GM18498 (cell line): ENCODE measurements around the gene RIMS4.

ENCODE experiments used
- ATAC-seq: cut with Tn5 transposase; IDR thresholded peaks from one replicate; pipeline ENCODE4 v1.9.1; 2021; ENCODE audit warnings: mild to moderate bottlenecking, moderate library complexity; ENCODE audit not compliant: unreplicated experiment

The RIMS4 gene

DNA sequence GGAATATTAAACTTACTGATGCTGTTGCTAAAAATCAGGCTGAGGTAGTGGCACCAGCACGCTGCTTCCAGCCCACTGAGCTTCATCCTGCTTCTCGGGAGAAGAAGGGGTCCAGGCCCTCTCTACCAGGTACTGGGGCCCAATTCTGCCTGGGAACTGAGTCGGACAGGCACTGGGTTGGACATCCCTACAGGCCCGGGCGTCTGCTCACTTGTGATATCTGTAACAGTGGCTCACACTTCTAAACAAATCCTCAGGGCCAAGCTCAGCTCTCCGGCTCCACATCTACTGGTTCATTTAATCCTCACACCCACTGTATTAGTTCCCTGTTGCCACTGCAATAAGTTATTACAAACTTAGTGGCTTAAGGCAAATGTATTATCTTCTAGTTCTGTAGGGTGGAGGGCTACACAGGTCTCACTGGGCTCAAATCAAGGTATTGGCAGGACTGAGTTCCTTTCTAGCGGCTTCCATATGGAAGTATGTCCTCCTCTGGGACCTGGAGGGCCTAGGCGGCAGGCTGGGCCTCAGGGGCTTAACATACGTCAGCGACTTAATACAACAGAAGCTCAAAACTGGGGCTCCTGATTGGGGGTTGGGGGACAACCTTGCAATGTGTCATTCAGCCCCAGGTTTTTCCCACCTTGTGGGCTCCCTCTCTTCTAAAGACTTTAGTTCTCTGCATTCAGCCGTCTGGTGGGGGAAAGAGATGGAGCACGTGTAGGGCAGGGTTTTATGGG lies 66.3 kb downstream of the RIMS4 start:
- ATAC-seq = no peak

DNA sequence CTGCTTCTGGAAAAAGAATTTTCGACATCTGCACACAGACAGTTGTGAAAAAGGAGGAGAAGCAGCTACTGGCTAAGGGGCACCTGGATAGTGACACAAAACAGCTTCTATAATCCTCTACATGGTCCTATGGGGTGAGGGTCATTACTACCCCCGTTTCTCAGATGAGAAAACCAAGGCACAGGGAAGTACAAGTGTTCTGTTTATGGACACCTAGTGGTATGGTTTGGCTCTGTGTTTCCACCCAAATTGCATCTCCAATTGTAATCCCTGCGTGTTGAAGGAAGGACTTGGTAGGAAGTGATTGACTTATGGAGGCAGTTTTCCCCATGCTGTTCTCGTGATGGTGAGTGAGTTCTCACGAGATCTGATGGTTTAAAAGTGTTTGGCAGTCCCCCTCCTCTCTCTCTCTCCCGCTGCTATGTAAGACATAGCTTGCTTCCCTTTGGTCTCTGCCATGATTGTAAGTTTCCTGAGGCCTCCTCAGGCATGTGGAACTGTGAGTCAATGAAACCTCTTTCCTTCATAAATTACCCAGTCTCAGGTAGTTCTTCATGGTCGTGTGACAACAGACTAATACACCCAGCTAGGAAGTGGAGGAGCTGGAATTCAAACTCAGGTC lies 67.2 kb downstream of the RIMS4 start:
- ATAC-seq = no peak

DNA sequence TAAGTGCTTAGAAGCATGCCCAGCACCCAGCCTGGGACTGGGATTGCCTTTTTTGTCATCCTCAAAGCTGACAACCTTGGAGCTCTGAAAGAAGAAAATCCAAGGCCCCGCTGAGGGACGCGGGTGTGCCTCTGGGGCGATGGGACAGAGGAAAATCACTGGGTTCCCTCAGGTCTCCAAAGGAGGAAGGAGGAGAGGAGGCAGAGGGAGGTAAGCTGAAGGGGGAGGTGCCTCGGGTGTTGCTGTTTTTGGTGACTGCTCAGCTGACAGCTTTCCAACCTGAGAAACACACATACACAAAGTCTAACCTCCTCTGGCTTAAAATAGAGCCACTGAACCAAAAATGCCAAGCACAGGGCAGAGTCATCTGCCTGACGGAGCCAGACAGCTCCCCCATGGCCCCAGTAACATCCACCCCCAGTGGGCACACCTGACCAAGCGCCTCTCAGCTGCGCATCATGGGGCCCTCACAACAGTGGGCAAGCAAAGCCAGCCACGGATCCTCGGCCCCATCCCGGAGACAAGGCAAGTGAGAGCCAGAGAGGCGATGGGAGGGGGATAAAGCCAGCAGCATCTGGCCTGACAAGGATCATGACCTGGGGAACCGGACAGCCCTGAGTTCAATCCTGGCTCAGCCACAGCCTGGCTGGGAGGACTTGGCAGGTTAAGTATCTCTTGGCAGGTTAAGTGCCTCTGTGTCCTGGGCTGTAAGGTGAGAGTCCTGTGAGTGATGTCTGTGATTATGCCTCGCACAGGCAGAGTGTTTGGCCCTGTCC lies 67.9 kb downstream of the RIMS4 start:
- no peak for ATAC-seq

DNA sequence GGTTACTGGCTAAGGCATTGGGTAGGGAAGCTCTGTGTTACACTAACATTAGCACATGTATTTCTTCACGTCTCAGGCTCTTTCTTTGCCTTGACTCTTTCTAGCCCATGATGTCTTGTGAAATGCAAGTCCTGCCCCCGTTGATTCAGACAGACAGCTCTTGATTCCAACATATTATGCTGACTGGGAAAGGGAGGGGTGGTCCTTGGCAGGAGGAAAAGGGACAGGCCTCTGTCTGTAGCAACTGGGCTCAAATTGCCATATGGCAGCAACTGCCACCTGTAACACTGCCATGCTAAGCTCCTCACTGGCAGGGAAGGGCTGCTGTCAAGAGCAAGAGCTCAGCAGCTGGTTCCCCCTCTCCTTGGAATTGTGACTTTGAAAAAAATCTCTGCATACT lies 70.4 kb downstream of the RIMS4 start:
- ATAC-seq = no peak

DNA sequence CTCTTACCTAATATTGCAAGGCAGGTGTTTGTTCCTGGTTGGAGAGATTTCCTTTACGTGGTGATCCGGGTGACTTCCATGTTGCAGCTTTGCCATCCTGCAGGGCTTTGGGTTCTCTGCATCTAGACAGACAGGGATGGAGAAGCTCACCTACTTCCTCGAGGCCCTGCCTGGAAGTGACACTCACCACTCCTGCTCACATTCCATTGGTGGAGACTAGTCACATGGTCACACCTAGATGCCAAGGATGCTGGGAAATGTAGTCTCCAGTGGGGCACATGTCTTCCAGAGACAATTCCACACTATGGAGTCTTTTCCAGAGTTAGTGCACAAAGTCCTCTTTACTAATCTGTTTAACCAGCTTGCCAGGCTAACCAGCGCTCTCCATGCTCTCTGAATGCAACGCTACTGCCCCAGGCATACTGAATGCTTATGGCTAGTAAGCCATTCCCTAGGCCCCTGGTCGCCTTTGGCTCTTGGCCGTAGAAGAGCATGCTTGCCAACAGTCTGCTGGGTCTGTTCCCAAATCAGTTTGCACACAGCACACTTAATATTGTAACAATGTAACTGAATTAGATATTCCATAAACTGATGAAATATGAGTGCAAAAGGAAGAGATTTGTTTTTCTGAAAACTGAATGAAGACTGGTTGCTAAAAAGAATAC lies 71.4 kb downstream of the RIMS4 start:
- ATAC-seq = peak; percentile 47

DNA sequence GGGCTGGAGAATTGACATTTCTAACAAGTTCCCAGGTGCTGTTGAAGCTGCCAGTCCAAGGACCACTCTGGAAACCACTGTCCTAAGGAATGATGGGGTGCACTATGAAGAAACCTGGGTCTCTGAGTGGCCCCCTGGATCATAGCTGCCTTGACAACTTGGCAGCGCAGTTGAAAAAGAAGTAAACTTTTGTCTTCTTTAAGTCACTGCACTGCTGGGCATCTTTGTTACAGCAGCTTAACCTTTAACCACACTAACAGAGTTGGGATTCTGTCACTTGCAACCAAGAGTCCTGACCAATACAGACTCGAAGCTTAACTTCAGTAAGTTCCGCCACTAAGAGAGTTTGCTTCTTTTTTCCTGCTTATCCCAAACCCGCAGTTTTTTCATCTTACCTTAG lies 73.2 kb downstream of the RIMS4 start:
- ATAC-seq = no peak

DNA sequence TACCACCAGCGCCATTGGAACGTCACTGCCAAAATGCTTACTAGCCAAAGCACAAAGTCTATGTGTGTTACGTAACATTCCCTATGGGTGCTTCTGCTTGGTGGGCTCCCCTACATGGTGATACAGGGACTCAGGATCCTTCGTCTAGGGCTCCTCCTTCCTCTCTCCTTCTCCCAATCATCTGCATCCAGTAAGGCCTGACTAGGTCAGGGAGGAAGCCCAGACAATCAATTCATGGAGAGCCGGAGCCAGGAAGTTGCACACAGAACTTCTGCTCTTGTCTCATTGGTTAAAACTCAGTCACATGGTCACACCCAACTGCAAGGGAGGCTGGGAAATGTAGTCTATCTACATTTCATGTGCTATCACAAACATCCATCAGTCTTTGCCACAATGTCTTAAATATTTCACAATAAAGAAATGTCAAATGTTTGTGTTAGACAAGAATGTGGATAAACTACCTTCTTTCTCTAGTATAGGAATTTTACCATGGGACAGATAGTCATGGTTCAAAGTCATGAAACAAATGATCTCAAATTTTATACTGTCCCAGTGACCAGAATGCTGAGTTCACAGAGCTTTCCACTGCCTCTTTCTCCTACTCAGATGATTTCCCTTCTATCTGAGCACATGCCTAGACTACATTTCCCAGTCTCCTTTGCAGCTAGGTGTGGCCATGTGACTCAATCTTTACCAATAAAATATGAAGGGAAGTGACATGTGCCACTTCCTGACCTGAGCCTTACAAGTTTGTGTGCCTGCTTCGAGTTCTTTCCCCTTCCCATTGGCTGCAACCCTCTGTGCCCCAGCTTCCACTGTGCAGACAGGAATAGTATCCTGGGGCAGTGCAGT lies 74.0 kb downstream of the RIMS4 start:
- ATAC-seq = no peak

DNA sequence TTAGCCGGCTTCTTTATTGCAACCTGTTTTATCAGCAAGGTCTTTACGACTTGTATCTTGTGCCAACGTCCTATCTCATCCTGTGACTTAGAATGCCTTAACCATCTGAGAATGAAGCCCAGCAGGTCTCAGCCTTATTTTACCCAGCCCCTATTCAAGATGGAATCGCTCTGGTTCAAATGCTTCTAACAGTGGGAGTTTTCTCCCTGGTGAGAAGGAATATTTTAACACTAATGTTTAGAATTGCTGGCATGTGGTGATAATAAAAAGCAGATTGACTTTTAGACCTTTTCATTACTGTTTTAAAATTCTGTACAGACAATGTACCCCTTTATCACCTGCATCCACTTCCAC lies 74.6 kb downstream of the RIMS4 start:
- no peak for ATAC-seq

DNA sequence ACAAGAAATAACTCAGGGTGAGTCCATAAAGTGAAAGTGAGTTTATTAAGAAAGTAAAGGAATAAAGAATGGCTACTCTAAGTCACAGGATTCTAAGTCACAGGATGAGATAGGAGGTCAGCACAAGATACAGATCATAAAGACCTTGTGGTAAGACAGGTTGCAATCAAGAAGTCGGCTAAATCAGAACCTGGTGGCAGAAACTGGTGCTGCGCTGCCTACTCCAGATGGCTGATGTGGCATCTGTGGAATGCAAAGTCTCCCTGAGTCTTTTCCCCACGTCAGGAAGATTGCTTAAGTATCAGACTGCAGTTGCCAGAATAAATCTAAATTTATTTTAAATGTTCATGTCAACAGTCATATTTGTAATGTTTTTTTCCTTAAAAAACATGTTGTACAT lies 75.4 kb downstream of the RIMS4 start:
- ATAC-seq = no peak

DNA sequence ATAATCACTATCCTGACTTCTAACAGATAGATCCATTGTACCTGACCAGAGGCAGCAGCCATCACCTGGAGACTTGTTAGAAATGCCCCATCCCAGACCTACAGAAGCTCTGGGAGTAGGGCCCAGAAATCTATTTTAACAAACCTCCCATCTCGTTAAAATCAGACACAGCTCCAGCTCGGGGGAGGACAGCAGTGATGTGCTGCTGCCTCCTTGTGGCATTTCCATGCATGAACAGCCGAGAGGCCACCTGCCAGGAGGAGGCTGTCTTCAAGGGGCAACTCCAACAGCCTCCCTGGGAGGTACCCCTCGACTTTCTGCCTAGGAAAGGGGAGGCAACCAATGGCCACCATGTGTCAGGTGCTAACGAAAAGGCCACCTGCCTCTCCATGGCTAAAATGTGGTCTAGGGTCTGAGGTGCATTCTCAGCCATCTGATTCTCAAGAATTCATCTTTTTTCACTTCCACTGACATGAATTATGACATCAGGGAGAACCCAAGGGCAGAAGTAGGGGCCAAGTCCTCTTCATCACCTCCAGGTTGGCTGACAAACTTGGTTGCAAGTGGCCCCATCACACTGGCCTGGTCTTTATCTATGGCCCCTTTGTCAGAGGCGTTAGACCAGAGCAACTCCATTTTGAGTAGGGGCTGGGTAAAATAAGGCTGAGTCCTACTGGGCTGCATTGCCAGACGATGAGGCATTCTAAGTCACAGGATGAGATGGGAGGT lies 76.8 kb downstream of the RIMS4 start:
- ATAC-seq = peak; percentile 60

DNA sequence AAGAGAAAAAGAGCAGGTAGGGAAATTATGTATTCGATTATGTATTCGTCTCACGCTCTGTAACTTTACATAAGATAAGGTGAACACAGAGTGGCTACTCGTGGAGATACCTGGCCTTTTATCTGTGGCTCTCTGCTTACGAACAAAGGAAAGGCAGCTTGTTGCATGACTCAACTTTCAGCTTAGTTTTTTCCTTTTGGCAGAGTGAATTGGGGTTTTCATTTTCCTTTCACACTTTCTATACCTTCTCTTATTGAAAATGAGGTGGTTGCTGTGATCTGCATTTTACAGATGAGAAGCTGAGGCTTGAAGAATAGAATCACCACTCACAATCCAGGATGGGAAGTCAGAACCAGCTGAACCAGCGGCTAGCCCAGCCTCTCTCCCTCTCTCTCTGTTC lies 78.0 kb downstream of the RIMS4 start:
- ATAC-seq = no peak

DNA sequence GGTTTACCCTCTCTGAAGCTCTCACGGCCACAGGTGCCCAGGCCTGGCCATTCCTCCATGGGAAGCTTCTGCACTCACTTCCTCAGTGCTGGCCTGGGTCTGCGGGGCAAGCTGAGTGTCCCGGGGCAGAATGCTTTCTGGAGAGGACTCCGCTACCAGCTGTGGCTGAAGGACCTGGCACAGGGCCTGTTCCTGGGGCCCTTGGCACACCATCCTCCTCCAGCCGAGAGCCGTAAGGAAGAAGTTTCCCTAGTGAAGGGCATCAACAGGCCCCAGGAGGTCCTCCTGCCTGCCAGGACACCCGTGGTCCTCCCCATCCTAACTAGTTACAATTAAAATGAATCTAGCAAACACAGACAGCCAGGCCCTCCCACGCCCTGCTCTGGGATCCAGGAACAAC lies 78.7 kb downstream of the RIMS4 start:
- ATAC-seq = no peak

DNA sequence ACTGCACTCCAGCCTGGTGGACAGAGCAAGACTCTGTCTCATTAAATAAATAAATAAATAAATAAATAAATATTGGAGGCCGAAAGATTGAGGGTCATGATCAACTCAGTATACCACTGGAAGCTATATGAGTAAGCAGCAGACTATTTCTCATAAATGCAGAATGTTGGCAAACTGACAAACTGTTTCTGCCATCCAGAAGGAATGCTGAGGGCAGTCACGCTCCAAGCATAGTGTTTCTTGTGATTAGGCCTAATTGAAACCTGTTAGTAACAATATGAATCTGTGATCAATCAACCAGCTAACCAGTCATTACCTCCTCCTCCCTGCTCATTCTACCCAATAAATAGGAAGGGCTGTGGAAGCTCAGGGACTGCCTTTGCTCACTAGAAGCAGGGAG lies 79.9 kb downstream of the RIMS4 start:
- ATAC-seq = no peak

DNA sequence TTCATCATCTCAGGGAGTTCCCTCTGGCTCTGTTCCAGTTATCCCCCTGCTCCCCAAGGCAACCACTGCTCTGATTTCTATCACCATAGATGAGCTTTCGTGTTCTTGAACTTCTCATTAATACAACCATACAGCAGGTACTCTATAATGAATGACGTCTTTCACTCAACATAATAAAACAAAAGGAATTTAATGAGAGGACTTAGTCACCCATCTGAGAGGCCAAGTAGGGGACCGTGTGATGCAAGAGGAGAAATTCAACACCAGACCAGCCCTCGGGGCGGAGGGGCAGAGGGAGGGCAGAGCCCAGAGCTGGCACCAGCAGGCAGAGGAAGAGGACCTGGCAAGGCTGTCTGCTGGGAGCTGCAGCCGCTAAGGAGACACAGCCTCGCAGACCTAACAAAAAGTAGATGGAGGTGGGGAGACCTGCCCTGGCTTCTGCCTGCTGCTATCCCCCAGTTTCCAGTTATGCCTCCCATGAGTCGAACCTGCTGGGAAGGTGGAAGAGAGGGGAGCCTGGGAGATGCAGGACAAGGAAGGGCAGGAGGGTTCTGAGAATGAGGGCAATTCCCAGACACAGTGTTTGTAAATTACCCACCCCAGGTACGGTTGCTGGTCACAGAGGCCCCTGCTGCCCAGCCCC lies 81.4 kb downstream of the RIMS4 start:
- no peak for ATAC-seq

DNA sequence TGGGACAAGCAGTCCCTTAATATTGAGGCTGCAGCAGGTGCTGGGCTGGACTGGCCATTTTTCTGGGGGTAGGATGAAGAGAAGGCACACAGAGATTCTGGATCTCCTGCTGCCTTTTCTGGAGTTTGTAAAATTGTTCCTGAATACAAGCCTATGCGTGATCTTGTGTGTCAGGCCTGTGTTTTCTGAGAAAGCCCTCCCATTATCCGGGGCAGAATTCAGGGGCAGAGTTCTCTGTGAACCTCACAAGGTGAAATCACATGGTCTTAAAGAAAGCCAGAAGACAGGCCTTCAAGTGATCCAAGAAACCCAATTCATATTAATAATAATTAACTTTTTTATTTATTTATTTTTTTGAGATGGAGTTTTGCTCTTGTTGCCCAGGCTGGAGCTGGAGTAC lies 82.7 kb downstream of the RIMS4 start:
- ATAC-seq = no peak

DNA sequence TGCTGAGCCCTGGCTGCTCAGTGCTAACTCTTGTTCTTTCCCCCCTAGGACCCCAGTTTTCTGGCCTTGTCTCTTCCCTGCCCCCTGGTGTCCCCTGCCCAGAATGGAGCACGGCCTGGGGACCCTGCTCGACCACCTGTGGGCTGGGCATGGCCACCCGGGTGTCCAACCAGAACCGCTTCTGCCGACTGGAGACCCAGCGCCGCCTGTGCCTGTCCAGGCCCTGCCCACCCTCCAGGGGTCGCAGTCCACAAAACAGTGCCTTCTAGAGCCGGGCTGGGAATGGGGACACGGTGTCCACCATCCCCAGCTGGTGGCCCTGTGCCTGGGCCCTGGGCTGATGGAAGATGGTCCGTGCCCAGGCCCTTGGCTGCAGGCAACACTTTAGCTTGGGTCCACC lies 83.3 kb downstream of the RIMS4 start:
- no peak for ATAC-seq

DNA sequence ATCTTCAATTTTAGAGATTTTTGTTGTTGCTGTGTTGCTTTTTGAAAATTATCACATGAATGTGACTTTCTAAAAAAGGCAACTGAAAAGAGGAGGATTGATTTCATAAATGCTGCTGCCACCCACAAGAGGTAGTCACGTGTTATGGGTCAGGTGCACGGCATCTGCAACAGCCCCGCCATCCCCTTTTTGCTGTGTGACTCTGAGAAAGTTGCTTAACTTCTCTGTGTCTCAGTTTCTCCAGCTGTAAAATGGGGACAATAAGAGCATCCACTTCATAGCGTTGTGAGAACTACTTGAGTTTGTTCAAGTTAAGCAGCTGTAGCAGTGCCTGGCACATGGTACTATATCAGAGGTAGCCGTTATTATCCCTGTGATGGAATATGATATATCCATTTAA lies 84.5 kb downstream of the RIMS4 start:
- no peak for ATAC-seq

DNA sequence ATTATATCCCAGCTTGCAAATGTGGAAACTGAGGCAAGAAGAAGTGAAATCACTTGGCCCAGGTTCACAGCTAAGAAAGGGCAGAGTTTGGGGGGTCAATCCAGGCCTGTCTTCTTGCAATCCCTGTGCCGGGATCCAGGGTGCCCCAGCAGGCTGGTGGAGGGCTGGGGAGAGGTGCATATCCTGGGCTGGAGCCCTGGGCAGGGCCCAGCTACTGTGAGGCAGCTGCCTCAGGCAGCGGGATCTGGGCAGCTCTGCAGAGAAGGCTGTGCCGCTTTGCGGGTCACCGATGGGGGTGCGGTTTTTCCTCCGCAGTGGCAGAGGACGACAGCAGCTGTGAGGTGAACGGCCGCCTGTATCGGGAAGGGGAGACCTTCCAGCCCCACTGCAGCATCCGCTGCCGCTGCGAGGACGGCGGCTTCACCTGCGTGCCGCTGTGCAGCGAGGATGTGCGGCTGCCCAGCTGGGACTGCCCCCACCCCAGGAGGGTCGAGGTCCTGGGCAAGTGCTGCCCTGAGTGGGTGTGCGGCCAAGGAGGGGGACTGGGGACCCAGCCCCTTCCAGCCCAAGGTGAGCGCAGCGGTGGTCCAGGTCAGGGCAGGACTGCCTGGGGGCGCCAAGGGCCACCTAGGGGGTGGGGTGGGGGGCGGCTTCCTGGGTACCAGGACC lies 85.8 kb downstream of the RIMS4 start:
- no peak for ATAC-seq

DNA sequence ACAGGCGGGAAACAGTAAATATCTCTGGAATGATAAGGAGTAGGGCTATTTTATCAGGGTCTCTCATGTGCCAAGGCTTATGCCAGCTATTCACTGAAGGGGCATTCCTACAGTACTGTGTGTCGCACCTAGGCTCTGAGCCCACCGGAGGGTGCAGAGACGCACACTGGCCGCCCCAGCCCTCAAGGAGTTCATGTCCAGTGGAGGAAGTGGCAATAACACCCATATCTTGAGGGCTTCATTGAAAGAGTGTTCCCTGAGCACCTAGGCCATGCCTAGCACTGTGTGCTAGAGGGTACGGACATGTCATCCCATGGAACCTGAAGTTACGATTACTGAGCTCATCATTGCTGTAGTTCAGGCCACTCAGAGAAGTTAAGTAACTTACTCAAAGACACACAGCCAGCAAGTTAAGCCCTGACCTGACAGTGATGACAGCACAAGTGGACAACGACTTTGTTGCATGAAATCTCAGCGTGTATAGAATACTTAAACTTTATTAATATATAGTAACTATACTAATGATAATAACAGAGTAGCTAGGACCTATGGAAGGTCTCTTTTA lies 86.5 kb downstream of the RIMS4 start:
- no peak for ATAC-seq
